ENCODE results near the gene NMBR. TPM values are rescaled to one million over a fixed set of nuclear protein-coding genes. Genes with fewer than 3 reads are reported as not detected.

Gene NMBR
- total RNA-seq, 1 experiment from 2014 or later, result not detected

- Histone ChIP-seq H4K8ac (replicated peaks; ENCODE audit: insufficient read length, low read depth, low read length) (no peak overlapping the region), H3K79me2 (ENCODE audit: insufficient read depth, low read length) (no peaks in the 10 kb centered on the region), H2BK120ac (ENCODE audit: low read depth, low read length, poor library complexity, severe bottlenecking) (no peak overlapping the region), H3K23me2 (ENCODE audit: insufficient read length, low read depth, low read length, poor library complexity, severe bottlenecking) (no peaks in the 10 kb centered on the region), H4K91ac (ENCODE audit: insufficient read length, low read depth, low read length) (no peak overlapping the region), H3K14ac (ENCODE audit: insufficient read depth, low read length) (no peak overlapping the region), H3T11ph (ENCODE audit: low read length) (no peak overlapping the region), H3K4me1 (ENCODE audit: insufficient read depth, low read length) (no peaks in the 10 kb centered on the region), H2BK20ac (ENCODE audit: low read depth, low read length, poor library complexity, severe bottlenecking) (no peak overlapping the region), H3K4me2 (ENCODE audit: insufficient read depth, insufficient read length, low read length) (no peak overlapping the region), H3K27ac (ENCODE audit: insufficient read length, low read depth, low read length) (no peak overlapping the region), H2AFZ (ENCODE audit: low read length) (no peak overlapping the region), H3K23ac (ENCODE audit: insufficient read length, low read depth, low read length) (no peak overlapping the region), H3K4ac (ENCODE audit: low read depth, low read length) (no peak overlapping the region), H4K5ac (ENCODE audit: insufficient read length, low read depth, low read length) (no peak overlapping the region), H4K20me1 (ENCODE audit: control insufficient read depth, insufficient read depth, insufficient read length) (no peaks in the 10 kb centered on the region), H2BK12ac (ENCODE audit: insufficient read length, low read depth, low read length) (no peak overlapping the region), H3K18ac (ENCODE audit: insufficient read length, low read depth, low read length) (no peak overlapping the region), H2BK5ac (ENCODE audit: insufficient read length, low read length) (no peak overlapping the region), H3K9ac (ENCODE audit: extremely low read depth, insufficient read length, low read length) (no peak overlapping the region), H3K9me3 (ENCODE audit: control insufficient read depth, low read depth, low read length) (no peaks in the 10 kb centered on the region), H3K79me1 (ENCODE audit: insufficient read depth, low read depth, low read length, poor library complexity, severe bottlenecking) (no peaks in the 10 kb centered on the region), H3K56ac (ENCODE audit: insufficient read length, low read depth, low read length) (no peak overlapping the region), H3K27me3 (ENCODE audit: insufficient read depth, low read length) (no peaks in the 10 kb centered on the region), H2BK15ac (ENCODE audit: low read depth, low read length) (no peak overlapping the region), H2AK5ac (ENCODE audit: insufficient read length, low read length) (no peak overlapping the region)
- Mint-ChIP-seq H3K4me3 (no peak overlapping the region), H3K36me3 (ENCODE audit: insufficient read depth in 1 of 3, low read depth in 3 of 3) (peaks cover 0 to 7% (median 2%) of the 10 kb centered on the region in 3 experiments; a peak in 3 of 7 replicates), H3K9me3 (no peaks in the 10 kb centered on the region), H3K4me1 (no peaks in the 10 kb centered on the region), H3K27me3 (ENCODE audit: low read depth) (no peaks in the 10 kb centered on the region), H3K27ac (no peak overlapping the region; a peak in 1 of 7 replicates)
- WGBS (ENCODE audit: extremely low coverage, insufficient read length, low lambda C conversion rate), result no CpG with 5 or more reads among the region's 1 CpG
- no peak for DNase-seq
- TF ChIP-seq CTCF (conservative IDR thresholded peaks at IDR 0.05), result no peak
Observed at GRCh38 chr6:142192343-142192742, 45.4 kb upstream of the NMBR start.

Data from H9 (cell line).